DMS114 treated with DMSO at 0.1 percent for 48 hours (cell line): ENCODE data around the gene FGR.
A peak's percentile ranks its signal among the peaks of the same experiment; 100 is the strongest.
"Not testable (repeated sequence)": the region's sequence is repeated elsewhere in the genome, so short reads cannot be mapped to it uniquely, and the experiment has no call there.

Experiments
- DNase-seq: peaks from one replicate; lab custom pipeline; 2025; ENCODE audit not compliant: unreplicated experiment; lab: John Stamatoyannopoulos, UW

The FGR gene

DNA sequence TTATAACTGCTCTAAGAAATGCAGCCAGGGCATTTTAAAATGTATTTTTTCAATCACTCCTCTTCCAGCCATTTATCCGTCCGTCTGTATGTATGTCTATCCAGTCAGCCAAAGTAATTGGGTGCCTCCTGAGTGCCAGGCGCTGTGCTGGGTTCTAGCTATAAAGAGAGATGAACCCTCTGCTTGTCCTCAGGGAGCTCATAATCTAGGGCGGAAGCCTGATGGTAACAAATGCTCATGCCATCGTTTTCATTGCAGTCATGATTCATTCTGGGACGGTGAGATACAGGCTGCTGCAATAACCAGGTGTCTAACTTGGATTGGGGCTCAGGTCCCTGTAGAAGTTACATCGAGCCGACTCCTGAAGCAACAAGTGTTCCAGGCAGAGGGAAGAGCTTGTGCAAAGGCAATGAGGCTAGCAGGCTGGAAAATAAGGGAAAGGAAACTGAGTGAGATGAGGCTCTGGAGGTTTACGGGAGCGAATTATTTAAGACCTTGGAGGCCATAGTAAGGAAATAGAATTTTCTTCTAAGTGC lies 25.4 kb upstream of the FGR start:
- no peak for DNase-seq

DNA sequence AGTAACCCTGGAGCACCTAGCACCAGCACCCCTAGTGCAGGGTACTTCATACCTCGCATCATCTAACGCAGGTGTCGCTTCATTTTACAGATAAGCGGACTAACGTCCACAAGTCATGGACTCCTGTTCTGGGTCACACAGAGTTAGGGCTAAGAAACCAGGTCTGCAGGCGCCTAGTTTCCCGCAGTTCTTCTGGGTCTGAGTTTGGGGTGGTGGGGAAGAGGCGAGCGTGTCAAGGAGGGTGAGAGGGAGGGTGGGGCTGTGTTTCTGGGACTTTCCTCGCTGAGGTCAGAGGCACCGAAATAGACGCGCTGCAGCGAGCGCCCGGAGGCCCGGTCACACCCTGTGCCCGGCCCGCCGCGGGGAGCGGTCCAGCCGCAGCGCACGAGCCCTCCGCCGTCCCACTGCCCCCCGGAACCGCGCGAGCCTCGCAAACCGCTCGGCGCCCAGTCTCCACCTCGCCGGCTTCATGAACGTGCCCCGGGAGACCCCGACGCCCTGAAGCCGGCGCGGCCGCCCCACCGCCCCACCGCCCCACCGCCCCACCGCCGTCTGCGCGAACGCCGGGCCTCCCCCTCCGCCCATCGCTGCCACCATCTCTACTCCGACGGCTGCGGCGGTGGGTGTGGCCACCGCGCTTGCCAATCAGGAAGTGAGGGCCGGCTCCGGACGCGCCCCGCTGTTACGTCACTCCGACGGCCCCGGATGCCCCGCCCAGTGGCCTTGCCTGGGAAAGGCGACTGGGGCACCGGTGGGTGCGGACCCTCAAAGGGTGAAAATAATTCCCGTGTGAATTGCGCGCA lies 24.7 kb upstream of the FGR start:
- DNase-seq = peak; percentile 75

GRCh38 chr1:27658951-27659496 lies 24.0 kb upstream of the FGR start:
- no peak for DNase-seq

DNA sequence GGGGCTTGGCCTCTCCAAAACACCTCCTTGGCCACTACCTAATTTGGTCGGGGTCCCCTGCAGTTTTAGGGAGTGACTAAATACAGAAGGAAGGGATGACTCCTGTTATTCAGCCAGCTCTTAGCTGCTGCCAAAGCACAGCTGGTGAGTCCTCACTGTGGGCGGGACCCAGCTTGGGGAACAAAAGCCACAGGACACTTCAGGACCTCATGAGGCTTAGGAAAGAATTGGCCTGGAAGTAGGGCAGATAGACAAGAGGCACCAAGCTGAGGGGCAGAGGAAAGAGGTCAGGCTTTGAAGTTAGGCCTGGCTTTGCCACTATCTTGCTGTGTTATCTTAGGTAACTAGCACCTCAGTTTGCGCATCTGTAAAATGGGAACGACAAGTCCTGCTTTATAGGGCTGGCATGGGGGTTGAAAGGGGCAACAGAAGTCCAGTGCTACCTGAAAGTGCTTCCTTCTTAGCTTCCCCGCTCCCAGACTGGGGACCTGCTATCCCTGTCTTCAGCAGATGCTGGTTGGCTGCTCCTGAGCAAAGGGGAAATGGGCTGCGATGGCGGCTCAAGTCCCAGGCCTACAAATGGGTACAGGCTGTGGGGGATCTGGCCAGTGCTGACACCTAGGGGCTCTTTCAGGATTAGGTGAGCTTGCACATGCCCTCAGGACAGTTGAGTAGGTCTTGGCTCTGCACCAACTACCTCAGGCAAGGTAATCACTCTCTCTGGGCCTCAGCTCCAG lies 21.3 kb upstream of the FGR start:
- DNase-seq = no peak

DNA sequence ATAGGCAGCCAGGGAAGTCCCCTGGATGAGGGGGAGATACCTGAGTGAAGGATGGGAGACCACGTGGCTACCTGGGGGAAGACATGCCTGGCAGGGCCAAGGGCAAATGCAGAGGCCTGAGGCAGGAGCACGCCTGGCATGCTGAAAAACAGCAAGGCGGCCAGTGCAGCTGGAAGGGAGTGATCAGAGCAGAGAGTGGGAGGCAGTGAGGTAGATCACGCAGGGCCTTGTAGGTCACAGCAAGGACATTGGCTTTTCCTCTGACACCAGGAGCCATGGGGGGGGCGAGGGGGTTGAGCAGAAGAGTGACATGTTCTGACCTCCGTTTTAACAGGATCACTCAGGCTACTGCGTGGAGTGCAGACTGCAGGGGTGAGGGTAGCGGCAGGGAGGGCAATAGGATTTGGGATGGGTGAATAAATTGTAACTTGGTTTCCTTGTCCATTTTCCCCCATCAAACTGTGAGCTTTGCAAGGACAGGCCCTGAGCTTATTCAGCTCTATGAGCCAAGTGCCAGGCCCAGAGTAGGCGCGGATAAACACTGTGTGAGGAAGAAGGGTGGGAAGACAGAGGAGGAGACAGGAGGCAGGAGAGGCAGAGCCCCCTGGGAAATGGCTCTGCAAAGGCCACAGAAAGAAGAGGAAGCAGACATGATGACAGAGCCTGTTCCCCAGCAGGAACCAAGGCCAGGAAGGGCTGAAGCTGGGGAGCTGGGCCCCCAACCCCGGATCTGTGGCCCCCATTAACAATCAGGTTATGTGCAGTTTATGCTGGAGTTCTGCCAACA lies 20.4 kb upstream of the FGR start:
- no peak for DNase-seq

- no peak for DNase-seq
Measured at GRCh38 chr1:27652111-27652864, 17.3 kb upstream of the FGR start.

DNA sequence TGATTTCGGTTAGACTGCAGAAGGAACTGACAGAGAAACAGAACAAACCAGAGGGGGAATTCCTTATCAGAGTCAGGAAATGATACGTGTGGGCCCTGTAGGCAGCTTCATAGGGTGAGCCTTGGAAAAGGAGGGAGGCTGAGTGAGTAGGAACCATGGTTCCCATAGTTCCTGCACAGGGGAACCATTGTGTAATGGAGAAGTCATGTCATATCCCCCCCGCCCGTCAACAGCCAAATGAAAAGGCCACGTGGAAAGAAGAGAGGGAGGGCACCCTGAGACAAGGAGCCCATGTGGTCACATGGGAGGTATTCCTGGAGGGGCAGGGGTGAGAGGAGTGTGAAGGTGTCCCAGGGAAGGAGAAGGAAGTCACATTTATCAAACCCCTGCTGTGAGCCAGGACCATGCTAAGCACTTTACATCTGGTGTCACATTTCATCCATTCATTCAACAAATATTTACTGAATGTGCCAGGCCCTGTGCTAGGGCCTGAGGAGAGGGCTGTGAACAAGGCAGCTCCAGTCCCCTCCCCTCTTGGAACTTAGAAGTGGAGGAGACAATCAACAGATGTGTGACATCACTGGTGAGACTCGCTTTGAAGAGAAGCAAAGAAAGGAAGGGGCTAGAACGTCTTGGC lies 15.7 kb upstream of the FGR start:
- no peak for DNase-seq

- no peak for DNase-seq
Measured at GRCh38 chr1:27650171-27650538, 15.2 kb upstream of the FGR start.

- DNase-seq = no peak
Measured at GRCh38 chr1:27649306-27649635, 14.3 kb upstream of the FGR start.

GRCh38 chr1:27648602-27649305 lies 13.8 kb upstream of the FGR start:
- DNase-seq = no peak

DNA sequence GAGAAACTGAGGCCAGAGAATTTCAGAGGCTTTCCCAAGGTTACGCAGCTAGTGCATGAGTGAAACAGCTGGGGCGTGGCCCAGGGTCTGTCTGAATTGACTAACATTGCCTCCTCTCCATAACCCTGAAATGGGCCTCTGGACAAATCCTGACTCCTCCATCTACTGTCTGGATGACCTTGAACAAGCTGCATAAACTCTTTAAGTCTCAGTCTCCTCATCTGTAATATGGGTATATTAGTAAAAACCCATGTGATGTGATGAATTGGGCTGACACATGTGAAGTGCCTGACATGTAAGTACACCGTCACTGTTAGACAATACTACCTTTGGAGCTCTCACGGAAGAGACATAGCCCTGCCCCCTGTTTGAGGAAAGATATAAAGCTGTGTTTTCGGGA lies 12.3 kb upstream of the FGR start:
- no peak for DNase-seq

DNA sequence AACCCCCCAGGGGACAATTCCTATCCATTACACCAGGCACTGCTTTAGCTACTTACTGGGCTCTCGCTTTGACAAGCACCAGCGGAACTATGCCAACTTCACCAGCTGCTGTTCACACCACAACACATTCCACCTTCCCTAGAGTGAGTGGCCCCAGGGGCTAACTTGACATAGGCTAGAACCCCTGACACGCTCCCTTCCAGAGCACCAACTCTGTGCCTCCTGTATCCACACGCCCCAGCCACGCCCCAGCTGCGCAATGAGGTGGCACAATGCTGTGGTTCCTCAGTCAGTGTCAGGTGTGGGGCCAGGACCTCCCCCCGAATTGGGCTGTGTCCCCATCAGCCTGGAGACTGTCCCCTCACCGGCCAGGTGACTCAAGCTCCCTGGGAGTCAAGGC lies 11.7 kb upstream of the FGR start:
- no peak for DNase-seq

DNA sequence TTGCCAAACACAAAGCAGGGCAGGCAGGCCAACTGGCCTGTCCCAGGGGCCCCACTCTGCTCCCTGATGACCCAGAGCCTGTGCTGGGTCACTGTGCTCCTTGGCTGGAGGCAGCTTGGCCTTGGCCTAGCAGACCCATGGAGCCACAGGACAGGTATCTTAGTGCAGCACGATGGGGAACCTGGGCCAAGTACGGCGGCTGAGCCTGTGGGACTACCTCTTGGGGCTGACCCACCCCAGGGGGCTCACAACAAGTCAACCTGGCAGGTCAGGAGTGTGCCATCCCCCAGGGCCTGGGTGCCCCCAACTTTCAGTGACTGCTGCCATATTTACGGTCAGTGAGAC lies 10.1 kb upstream of the FGR start:
- no peak for DNase-seq

- DNase-seq = no peak
Measured at GRCh38 chr1:27644369-27645070, 9.5 kb upstream of the FGR start.

DNA sequence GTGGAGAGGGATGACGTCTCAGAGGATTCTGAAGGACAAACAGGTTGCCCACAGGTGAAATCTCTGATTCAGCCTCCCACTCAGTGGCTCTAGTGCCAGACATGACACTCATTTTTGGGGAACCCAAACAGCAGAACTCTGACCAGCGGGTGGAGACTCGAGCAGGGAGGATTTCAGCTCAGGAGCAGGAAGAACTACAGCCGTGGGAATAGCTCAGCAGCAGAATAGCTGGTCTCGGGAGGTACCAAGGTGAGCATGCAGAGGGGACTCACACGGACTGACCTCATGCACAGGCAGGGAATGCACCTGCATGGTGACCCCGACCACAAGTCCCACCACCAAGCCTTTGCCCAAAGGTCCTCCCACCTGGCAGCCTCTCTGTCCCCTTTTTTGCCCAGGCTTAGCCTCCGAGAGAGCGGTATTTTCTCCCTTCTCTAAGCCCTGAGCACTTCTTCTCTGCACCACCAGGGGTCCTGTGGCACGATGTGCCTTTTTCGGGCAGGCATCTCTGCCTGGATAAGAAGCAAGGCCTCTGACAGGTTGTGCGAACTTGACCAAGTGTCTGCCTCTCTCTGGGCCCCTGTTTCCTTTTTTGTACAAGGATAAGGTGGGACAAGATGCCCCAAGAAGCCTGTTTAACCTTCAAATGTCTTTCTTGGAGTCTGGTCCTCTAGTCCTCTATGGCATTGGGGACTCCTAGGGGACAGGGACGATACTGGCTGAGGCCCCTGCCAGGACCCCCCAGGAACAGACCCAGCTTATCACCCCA lies 8.8 kb upstream of the FGR start:
- peak; percentile 48 for DNase-seq

- not testable (repeated sequence) for DNase-seq
Measured at GRCh38 chr1:27640514-27640913, 5.5 kb upstream of the FGR start.

- DNase-seq = no peak
Measured at GRCh38 chr1:27638805-27639204, 3.8 kb upstream of the FGR start.

DNA sequence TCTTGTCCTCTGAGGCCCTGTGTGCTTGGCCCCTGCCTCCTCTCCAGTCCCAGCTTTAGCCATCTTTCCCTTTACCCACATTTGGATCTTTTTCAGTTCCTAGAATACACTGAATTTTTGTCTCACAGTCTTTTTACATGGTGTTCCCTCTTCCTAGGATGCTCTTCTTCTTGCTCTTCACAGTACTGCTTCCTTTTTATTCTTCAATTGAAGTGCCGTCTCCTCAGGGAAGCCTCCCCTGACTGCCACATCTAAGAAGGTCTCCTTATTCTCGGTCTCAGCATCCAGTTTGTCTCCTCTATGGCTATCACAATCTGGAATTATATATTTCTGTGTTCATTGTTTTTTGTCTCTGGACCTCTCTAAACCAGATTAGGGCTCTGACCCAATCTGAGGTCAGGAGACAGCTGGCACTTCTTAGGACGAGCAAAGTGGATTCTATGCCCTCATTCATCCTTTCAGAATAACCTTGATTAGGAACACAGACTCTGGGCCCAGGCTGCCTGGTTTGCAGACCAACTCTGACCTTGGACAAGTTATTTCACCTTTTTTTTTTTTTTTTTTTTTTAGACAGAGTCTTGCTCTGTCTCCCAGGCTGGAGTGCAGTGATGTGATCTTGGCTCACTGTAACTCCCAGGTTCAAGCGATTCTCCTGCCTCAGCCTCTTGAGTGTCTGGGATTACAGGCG lies 3.2 kb upstream of the FGR start:
- no peak for DNase-seq
